HG03060 (cell line): ENCODE results near the gene LAMB4.

Source experiments
- ATAC-seq: cut with Tn5 transposase; IDR thresholded peaks from one replicate; pipeline ENCODE4 v1.9.1; 2021; ENCODE audit warnings: low read depth, moderate number of reproducible peaks; ENCODE audit not compliant: unreplicated experiment

LAMB4 gene

DNA sequence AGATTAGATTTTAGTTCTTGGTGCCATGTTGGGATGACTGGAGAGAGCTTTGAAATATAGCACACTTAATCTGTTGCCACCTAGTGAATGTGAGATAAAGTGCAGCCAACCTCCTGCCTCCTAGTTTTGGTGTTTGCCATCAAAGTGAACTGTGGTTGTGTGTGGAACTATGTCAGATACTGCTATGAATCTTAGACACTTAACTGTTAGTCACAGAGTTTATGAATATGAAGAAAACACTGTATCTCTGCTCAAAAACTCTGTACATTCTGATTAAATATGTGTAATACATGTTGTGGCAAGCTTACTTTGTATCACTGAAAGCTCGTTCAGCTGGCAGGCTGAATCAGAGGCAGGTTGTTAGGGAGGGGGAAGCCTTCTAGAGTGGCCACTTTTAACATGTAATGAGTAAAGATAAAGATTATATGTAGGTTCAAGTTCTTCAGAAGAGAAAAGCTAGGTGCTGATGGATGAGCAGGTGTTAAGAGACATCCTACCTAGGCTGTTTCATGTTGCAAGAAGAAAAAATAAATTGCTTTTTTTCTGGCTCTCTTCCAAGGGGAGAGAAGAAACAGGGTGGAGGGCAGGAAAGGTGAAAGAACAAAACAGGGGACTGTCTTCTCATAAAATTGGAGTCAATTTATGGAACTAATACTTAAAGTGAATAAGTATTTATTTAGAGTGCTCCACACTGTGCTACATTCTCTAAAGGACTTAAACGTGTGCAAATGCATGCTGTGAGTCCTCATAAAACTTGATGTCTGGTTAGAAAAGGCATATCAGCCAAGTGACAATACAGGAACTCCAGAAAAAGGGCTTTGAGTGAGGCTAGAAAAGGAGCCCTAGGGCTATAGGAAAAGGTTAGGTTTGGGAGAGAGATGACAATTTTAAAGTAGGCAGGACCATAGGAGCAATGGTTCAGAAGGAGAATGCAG lies 113.1 kb downstream of the LAMB4 start:
- ATAC-seq, result no peak

GRCh38 chr7:108015740-108016139 lies 114.4 kb downstream of the LAMB4 start:
- ATAC-seq, result no peak

DNA sequence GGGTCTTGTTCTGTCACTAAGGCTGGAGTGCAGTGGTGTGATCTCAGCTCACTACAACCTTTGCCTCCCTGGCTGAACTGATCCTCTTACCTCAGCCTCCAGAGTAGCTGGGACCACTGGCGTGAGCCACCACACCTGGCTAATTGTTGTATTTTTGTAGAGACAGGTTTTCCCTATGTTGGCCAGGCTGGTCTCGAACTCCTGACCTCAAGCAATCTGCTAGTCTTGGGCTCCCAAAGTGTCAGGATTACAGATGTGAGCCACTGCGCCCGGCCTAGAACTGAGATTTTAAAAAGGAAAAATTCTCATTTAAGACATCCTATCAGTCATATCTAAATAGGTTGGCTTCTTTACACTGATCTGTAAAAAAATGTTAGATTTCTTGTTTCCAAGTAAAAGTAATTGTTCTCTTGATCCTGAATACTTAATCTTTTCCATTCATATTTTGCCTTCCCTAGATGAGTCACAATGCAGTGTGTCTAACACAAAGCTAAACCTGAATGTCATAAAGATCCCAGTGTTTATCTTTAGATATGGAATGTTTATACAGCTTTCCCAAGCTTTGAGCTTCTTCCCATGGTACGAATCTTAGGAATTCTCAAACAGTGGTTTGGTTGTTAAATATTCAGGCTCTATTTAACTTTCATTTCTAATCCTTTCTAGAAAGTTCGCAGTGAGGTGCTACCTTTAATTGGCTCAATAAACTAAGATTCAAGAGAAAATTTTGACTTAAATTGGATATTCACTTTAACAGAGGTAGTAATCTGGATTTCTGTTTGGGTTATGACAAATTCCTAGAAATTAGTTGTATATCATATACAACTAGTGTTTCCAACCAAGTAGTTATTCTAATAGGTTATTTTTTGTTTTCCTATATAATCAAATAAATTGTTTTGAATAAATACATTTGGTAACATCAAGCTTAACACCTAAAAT lies 115.1 kb downstream of the LAMB4 start:
- no peak for ATAC-seq

DNA sequence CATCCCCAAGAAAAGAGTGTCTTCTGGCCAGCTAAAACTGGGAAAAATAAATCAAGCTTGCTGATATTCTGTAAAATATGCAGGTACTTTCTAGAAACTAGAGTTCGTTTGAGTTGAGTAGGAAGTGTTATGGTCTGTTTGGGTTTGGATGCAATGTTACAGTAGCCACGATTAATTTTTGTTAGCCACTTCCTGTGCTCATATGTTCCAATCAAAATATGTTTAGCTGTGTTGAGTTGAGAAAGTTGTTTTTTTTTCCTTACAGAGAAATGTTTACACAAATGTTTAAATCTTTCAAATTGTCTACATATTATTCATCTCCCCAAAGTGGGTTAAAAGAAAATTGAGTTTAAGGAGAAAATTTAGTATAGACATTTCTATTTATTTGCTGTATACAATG lies 115.9 kb downstream of the LAMB4 start:
- ATAC-seq, result no peak

- ATAC-seq, result no peak
These were observed 117.4 kb downstream of the LAMB4 start for GRCh38 chr7:108012499-108013430.

GRCh38 chr7:108010377-108010776 lies 119.8 kb downstream of the LAMB4 start:
- ATAC-seq, result no peak

DNA sequence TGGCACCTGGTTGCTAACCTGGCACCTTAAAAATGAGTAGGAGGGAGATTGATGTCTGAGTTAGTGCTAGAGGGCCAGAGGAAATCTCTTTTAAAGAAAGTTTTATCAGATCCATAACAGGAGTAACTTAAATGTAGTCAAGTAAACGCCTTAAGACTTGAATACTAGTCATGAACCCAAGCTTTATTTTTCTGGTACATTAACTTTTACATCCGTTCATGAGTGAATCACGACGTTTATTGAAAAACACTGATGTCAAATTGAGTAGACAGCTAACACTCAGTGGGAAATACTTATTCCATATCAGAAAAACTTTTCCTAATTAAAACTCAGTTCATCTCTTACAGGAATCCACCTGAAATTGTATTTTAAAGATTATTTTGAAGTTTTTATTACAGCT lies 120.3 kb downstream of the LAMB4 start:
- ATAC-seq, result no peak

GRCh38 chr7:108008827-108009226 lies 121.3 kb downstream of the LAMB4 start:
- ATAC-seq, result no peak

DNA sequence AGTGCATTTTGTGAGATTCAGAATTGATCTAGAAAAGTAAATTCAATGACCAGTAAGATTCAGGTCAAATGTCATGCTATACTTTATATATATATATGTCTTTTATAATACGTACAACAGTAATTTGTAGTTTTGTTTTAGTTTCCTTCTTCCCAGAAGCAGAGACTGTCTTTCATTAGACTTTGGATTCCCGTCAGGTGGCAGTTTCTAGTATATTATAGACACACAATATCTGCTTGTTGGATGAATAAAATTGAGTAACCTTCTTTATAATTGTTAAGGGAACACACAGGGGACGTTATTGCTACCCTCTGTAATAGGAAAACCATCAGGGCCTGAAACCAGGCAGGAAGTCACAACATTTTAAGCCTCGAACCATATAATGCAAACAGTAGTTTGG lies 121.9 kb downstream of the LAMB4 start:
- no peak for ATAC-seq

- ATAC-seq, result no peak
These were observed 122.4 kb downstream of the LAMB4 start for GRCh38 chr7:108007762-108008161.

GRCh38 chr7:108007261-108007660 lies 122.9 kb downstream of the LAMB4 start:
- no peak for ATAC-seq

- ATAC-seq, result no peak
These were observed 125.7 kb downstream of the LAMB4 start for GRCh38 chr7:108004220-108005142.

DNA sequence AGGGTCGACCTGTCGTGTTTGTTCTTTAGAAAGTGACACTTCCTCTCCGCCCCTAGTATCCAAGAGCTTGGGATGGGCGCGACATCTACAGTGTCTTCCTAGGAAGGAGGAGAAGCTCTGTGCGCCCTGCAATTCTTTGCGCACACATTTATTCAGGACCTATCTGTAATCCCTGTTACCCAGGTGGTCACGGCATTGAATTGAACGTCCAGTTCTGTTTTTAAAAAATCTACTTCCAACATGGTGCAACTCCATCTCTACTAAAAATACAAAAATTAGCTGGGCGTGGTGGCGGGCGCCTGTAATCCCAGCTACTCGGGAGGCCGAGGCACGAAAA lies 126.6 kb downstream of the LAMB4 start:
- ATAC-seq, result no peak

- ATAC-seq, result no peak
These were observed 127.2 kb downstream of the LAMB4 start, which contains the start of gene LAMB1 for GRCh38 chr7:108002726-108003598. Gene LAMB1, minus strand, starts transcription at chr7:108003161. Its CDS starts 276 bp downstream, at chr7:108002885.

- no peak for ATAC-seq
These were observed 128.1 kb downstream of the LAMB4 start for GRCh38 chr7:108001764-108002725.

DNA sequence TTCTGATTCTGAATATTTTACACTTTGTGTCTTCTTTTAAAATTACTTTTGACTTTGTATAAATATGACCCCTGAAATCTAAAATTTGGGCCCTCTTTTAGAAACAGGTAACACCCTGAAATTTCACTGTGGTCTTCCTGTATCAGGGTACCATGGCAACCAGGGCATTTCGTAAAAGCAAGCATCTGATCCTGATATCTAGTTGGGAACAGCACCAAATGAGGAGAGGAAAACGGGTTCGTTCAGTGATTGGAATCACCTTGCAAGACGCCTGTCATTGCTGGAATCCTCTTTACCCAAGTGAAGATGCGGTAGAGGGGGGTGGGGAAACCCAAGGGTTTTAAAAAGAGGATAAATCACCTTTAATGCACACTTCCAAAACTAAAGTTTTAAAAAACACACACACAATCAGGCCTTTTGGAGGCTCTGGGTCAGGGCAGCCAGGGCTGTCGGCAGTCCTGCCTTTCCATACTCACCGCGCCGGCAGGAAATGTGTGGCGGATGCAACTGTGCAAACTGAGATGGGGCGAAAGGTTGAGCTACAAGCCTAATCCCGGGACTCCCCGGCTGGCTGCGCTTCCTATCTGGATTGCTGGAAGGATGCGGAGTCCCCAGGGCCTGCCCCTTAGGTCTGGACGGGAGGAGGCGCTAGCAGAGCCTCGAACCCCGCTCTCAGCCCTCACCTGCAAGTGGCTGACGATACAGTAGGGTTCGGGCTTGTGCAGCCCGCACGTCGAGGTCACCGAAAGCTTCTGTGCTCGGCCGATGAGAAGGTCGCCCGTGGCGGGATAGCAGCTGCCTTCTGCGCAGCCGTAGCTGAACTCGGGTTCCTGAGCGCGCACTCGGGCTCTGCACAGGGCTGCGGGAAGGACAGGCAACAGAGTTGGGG lies 129.0 kb downstream of the LAMB4 start:
- no peak for ATAC-seq
